ENCODE results near the gene WDFY2.

DNA sequence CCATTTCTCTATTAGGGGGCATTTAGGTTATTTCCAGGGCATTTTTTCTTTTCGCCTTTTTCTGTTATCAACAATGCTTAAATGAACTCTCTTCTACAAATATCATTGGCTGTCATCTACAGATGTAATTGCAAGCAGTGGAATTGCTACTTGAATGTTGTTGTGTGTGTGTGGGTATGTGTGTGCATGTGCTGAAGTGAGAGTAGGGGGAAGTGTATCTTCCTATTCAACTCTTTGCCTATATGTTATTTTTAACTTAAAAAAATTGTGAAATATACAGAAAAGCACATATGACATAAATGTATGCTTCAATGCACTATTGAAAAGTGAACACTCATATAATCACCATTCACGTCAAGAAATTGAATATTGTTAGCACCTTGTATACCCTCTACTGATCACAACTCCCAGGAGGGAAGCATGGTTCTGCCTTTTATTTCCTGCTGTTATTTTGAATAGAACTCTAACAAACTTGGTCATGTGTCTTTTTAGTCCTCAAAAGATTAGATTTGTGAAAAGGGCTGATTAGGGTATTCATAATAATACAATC lies 24.7 kb downstream of the WDFY2 start:
- TF ChIP-seq, protein P1, sequence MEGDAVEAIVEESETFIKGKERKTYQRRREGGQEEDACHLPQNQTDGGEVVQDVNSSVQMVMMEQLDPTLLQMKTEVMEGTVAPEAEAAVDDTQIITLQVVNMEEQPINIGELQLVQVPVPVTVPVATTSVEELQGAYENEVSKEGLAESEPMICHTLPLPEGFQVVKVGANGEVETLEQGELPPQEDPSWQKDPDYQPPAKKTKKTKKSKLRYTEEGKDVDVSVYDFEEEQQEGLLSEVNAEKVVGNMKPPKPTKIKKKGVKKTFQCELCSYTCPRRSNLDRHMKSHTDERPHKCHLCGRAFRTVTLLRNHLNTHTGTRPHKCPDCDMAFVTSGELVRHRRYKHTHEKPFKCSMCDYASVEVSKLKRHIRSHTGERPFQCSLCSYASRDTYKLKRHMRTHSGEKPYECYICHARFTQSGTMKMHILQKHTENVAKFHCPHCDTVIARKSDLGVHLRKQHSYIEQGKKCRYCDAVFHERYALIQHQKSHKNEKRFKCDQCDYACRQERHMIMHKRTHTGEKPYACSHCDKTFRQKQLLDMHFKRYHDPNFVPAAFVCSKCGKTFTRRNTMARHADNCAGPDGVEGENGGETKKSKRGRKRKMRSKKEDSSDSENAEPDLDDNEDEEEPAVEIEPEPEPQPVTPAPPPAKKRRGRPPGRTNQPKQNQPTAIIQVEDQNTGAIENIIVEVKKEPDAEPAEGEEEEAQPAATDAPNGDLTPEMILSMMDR (IDR thresholded peaks at IDR 0.05; ENCODE audit: insufficient read depth, low read length, poor library complexity, severe bottlenecking), result no peak
- no peak for TF ChIP-seq EZH2phosphoT487 (conservative IDR thresholded peaks at IDR 0.05; ENCODE audit: low read length)
